Stimulated activated CD8-positive, alpha-beta memory T cell treated with anti-CD3 and anti-CD28 coated beads, Interleukin-2, amount 100 ng/mL, for 48 hours (primary cell): Measurements from ENCODE around the gene FOXRED1.
A peak's percentile ranks its signal among the peaks of the same experiment; 100 is the strongest.
"Not testable (repeated sequence)": the region's sequence is repeated elsewhere in the genome, so short reads cannot be mapped to it uniquely, and the experiment has no call there.

Source experiments
- DNase-seq, 2 donors: peaks; one replicate each; pipeline ENCODE4 v3.0.0-alpha.2; 2020; ENCODE audit warnings: low read depth in 2 of 2

Gene FOXRED1

GRCh38 chr11:126268708-126269579, at the start of gene FOXRED1, which contains the start of gene SRPRA:
TSS of gene FOXRED1 (plus strand) at chr11:126269154. CDS start at chr11:126269207, 53 bp downstream.
TSS of gene SRPRA (minus strand) at chr11:126268895. CDS start at chr11:126268804, 91 bp downstream.
- DNase-seq: peak; percentile 99 to 100

GRCh38 chr11:126219547-126219946, 49.4 kb upstream of the FOXRED1 start:
- no peak for DNase-seq

DNA sequence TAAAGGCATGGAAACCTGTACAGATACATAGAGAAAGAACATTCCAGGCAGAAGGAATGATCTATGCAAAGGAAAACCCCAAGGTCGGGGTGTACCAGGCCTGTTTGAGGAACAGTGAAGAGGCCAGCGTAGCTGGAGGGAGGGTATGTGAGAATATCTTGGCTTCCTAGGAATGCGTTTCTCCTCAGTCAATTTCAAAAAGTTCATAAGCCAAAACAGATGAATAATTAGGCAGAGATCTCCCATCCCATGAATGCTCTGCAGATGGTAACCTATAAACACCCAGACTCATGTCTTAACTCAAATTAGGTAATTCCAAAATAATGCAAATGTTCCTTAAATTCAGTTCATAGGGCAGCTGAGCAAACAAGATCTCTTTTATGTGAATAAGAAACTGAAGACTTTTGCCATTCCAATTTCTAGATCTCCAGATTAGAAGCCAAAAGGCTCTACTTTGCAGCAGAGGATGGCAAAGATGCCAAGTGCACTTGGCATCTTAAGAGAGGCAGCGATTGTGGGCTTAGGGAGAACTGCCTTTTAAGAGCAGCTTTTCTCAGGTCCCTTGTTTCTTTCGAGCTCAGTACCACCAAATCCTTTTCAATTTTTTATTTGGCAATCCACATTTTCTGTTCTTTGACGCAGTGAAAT, 44.2 kb upstream of the FOXRED1 start:
- DNase-seq: no peak

- DNase-seq: no peak
Observed at GRCh38 chr11:126225295-126225665, 43.7 kb upstream of the FOXRED1 start.

- no peak for DNase-seq
Observed at GRCh38 chr11:126226334-126227084, 42.4 kb upstream of the FOXRED1 start.

DNA sequence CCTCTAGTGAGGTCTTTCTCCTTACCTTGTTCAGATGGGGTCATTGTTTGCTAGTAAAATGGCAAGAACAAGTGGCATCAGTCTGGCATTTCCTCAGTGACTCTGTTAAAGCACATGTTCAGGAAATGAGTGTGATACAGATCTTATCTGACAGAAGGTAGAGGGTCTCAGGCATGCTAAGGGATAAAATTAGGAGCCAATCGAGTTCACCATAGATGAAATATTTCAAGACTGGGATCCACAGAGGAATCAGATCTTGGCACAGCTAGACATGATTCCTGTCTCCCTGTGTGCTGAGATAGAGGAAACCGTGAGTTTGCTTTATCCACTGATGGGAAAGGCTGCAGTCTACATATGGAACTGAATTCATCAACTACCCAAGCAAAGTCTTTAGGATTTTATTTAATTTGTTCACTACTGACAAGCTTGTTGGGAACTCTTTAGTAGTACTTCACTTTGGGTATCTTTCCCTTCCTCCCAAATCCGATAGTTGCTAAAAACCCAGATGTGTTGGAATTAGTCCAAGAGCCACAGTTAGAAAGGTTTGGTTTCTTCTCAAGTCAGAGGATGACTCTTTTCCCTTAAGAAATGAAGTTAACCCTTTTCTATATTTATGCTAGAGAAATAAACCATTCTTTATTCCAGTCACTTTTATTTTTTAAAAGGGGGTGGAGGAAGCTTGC, 39.0 kb upstream of the FOXRED1 start:
- DNase-seq: no peak

GRCh38 chr11:126231725-126232459, 37.1 kb upstream of the FOXRED1 start:
- DNase-seq: no peak

- DNase-seq: no peak
Observed at GRCh38 chr11:126232683-126233082, 36.3 kb upstream of the FOXRED1 start.

DNA sequence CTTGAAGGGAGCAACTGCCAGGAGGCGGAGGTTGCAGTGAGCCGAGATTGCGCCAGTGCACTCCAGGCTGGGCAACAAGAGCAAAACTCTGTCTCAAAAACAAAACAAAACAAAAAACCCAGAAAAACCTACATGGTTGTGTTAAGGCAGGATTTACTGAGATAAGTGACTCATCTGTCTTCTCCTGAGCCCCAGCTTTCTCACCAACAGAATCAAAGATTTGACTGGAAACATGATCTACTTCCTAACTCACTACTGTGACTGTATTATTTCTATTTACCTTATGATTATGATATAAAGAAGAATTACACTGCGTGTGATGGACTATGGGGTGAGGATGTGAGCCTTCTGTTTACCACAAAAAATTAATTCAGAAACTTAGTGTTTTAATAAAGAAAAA, 35.6 kb upstream of the FOXRED1 start:
- DNase-seq: no peak

GRCh38 chr11:126246636-126247035, 22.3 kb upstream of the FOXRED1 start:
- DNase-seq: no peak

DNA sequence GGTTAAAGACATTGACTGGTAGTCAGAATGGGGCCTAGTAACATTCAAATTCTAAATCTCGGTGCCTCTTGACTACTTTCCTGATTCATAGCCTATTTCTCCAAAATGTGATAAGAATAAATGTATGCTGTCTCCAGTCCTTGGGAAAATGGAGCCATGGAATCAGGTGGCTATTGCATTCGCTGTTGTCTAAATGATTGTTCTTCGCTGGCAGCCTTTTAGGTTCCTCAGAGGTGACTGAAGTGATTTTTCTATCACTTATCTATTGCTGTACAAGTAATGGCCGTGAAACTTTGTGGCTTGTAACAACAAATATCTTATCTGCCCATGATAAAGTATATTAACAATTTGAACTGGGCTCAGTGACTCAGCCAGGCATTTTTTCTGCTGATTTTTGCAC, 15.7 kb upstream of the FOXRED1 start:
- DNase-seq: no peak

DNA sequence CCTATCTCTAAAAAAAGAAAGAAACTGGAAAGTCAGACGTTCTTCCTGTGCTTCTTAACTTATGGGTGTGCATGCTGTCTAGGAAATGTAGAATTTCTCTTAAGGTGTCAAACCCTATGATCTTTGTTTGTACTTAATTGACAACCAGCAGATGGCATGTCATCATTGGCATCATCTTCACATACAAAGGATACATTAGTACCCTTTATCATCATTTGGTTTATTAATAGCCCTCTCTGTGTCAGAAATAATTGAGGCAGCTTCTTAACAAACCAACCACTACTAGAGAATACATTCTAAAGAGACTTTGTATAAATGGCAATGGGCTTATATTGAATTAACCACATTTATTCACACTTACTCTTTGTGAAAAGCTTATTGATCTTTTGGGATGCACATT, 14.1 kb upstream of the FOXRED1 start:
- no peak for DNase-seq

GRCh38 chr11:126255507-126255906, 13.4 kb upstream of the FOXRED1 start:
- not testable (repeated sequence) for DNase-seq

- no peak for DNase-seq
Observed at GRCh38 chr11:126256216-126256615, 12.7 kb upstream of the FOXRED1 start.

DNA sequence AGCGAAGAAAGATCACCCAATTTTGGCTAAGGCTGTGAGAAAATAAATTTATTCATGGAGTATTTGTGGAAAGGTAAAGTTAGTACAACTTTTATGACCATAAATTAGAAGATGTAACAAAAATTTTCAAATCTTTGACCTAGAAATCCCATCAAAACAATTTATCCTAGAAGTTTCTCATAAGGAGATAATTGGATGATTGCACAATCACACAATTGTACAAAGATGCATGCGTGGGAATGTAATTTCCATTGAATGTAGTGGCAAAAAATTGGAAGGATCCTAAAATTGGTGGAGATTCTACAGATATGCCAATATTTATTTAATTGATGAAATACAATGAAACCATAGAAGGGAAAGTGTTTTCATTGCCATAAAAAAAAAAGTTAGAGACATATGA, 11.8 kb upstream of the FOXRED1 start:
- no peak for DNase-seq

DNA sequence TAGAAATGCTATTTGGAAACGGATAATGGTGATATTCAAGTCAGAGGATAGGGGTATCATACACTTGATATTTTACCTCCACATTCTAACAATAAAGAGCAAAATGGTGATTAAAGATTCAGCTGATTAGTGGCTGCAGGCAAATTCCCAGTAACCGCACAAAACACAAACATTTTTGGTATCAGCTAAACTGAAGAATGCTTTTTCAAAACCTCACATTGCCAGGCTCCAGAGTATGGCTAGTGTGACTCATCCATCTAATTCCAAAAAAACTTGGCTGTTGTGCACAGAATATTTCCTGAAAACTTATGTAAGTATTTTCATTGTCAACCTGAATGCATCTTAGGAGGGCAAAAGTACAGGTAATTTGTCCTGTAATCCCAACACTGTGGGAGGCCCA, 11.2 kb upstream of the FOXRED1 start:
- no peak for DNase-seq

GRCh38 chr11:126262216-126262615, 6.7 kb upstream of the FOXRED1 start:
- DNase-seq: no peak

- no peak for DNase-seq
Observed at GRCh38 chr11:126263489-126263888, 5.5 kb upstream of the FOXRED1 start.

- no peak for DNase-seq
Observed at GRCh38 chr11:126265811-126266210, 3.1 kb upstream of the FOXRED1 start.

DNA sequence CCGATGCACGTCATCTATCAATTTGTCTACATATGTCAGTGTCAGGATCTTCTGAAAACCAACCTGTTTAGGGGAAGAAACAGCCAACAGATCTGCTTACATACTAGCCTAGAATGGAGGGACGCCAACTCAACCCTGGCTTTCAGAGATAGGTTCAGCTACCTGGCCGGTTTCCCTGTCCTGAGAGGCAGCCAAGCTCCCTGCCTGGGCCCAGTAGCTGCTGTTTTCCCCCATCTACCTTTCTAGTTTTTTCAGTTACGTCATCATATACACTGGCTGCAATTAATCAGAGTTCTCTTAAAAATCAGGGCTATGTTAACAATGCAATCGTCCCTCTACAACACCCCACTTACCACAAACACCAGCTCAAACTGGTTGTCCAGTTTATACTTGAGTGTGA, 1.3 kb upstream of the FOXRED1 start:
- DNase-seq: no peak

DNA sequence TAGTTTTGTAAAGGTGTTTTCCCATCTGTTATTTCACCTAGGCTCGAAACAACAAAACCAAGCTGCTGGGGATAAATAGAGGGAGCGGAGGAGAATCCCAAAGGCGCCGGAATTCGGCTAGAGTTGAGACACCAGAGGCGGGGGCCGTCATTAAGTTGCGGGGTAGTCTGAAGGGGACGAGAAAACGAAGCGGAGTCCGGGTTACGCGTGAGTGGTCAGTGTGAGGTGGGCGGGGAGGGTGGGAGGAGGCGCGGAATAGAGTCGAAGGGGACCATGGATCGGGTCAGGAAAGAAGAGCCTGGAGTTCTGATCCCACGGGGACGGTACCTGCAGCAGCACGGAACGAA, 620 bp upstream of the FOXRED1 start:
- no peak for DNase-seq
